DOHH2 (cell line): ENCODE measurements around the gene TFAP2A.
A peak's percentile ranks its signal among the peaks of the same experiment; 100 is the strongest.

Experiments used
- CTCF ChIP-seq: fragments of 200-600 bp; sonication (generic); IDR thresholded peaks from one replicate; pipeline ENCODE4 v1.5.1; 2014; ENCODE audit warnings: antibody characterized with exemption, mild to moderate bottlenecking, low read depth, low read length; ENCODE audit not compliant: poor library complexity, severe bottlenecking
- EZH2phosphoT487 ChIP-seq: fragments of 200-600 bp; sonication (generic); IDR thresholded peaks from 2 replicates; pipeline ENCODE4 v1.6.1; 2017; ENCODE audit warnings: borderline replicate concordance, mild to moderate bottlenecking, antibody characterized with exemption, low read length, moderate library complexity, mixed read lengths

GRCh38 chr6:10421158-10421920, 6.5 kb upstream of the TFAP2A start:
- peak; percentile 42 for TF ChIP-seq CTCF
- no peak for TF ChIP-seq EZH2phosphoT487
